Breast epithelium (tissue), 4 donors: ENCODE results near the gene MSX1. TPM values are rescaled to one million over a fixed set of nuclear protein-coding genes. Genes with fewer than 3 reads are reported as not detected.

Experiments
- DNase-seq, 2 donors: peaks; one replicate each; pipeline ENCODE4 v3.0.0-alpha.2; 2019; ENCODE audit warnings: low spot score in 2 of 2
- H3K27ac ChIP-seq, 2 donors: fragments of 200-600 bp; sonication (generic) in 1 of 2; one replicate each; pipeline ENCODE4 v1.5.1; 2016 to 2019; ENCODE audit warnings: mild to moderate bottlenecking in 1 of 2
- H3K27me3 ChIP-seq, 2 donors: fragments of 200-600 bp; sonication (generic) in 1 of 2; one replicate each; pipeline versions ENCODE4 v1.5.1 to v1.6.0; 2017 to 2019; ENCODE audit warnings: control low read depth in 1 of 2, mild to moderate bottlenecking in 1 of 2
- H3K36me3 ChIP-seq: fragments of 200-600 bp; one replicate; pipeline ENCODE4 v1.5.1; 2019
- H3K4me1 ChIP-seq, 2 donors: fragments of 200-600 bp; sonication (generic); one replicate each; pipeline ENCODE4 v1.5.1; 2016 to 2019; ENCODE audit warnings: control low read depth in 1 of 2
- H3K4me3 ChIP-seq, 3 donors: fragments of 200-600 bp; sonication (generic); 1 replicate in 2 of 3; 2 replicates in 1 of 3; pipeline ENCODE4 v1.5.1; 2016 to 2019; ENCODE audit warnings: mild to moderate bottlenecking in 3 of 3, moderate library complexity in 2 of 3
- H3K9me3 ChIP-seq, 2 donors: fragments of 200-600 bp; sonication (generic) in 1 of 2; one replicate each; pipeline ENCODE4 v1.5.1; 2016 to 2019; ENCODE audit warnings: control low read depth in 1 of 2
- POLR2A ChIP-seq: fragments of 450-650 bp; IDR thresholded peaks from one replicate; pipeline ENCODE4 v1.6.1; 2016; ENCODE audit warnings: antibody characterized with exemption, mild to moderate bottlenecking, moderate library complexity
- POLR2AphosphoS5 ChIP-seq, 3 donors: sonication (generic); formaldehyde crosslinking; IDR thresholded peaks; one replicate each; pipeline ENCODE4 v1.6.1; 2017; ENCODE audit warnings: antibody characterized with exemption in 3 of 3
- intact Hi-C: fragments of 100-400 bp; cut with DNase I; formaldehyde crosslinking; loops from one replicate; pipeline ENCODE4 v1.15.1; 2023; ENCODE audit warnings: low total_unique reads
- total RNA-seq, 3 donors: library from RNA; depleted of rRNA; stranded (reverse); fragments of >200 nt; gene quantifications; one replicate each; pipeline ENCODE4 v1.1.0, GENCODE V29; 2016
- TF ChIP-seq, protein P1 (sequence below), 3 donors: fragments of 450-650 bp; IDR thresholded peaks; one replicate each; pipeline ENCODE4 v1.5.1; 2016 to 2017; ENCODE audit warnings: antibody characterized with exemption in 3 of 3, mild to moderate bottlenecking in 3 of 3, moderate library complexity in 3 of 3

MSX1 gene
- total RNA-seq, 3 donors from 2014 or later: 5.4 to 17.9 (median 8.5) TPM

DNA sequence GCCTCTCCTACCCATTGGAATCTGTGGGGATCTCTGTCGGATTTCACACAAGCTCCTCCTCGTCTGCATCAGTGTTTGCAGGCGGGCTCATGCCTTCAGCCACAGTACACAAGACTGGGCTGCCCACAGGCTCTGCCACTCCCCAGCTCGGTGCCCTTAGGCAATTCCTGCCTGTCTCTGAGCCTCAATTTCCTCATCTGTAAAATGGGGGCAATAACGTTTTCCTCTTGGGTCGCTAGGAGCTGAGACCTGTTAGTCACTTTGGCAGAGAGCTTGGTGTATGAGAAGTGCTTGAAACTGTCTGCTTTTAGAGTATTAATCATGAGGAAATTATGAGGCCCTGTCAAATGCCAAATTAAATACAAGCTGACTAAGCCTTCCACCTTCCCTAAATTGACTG lies 27.6 kb upstream of the MSX1 start:
- H3K27me3 ChIP-seq: no peaks in the 10 kb centered on the region
- no peak for DNase-seq
- H3K9me3 ChIP-seq: peaks cover 0 to 4% of the 10 kb centered on the region in 2 donors
- H3K27ac ChIP-seq: no peak overlapping the region
- H3K36me3 ChIP-seq: no peaks in the 10 kb centered on the region
- TF ChIP-seq POLR2A (no peak), POLR2AphosphoS5 (IDR thresholded peaks at IDR 0.05) (no peak)
- TF ChIP-seq, protein P1, sequence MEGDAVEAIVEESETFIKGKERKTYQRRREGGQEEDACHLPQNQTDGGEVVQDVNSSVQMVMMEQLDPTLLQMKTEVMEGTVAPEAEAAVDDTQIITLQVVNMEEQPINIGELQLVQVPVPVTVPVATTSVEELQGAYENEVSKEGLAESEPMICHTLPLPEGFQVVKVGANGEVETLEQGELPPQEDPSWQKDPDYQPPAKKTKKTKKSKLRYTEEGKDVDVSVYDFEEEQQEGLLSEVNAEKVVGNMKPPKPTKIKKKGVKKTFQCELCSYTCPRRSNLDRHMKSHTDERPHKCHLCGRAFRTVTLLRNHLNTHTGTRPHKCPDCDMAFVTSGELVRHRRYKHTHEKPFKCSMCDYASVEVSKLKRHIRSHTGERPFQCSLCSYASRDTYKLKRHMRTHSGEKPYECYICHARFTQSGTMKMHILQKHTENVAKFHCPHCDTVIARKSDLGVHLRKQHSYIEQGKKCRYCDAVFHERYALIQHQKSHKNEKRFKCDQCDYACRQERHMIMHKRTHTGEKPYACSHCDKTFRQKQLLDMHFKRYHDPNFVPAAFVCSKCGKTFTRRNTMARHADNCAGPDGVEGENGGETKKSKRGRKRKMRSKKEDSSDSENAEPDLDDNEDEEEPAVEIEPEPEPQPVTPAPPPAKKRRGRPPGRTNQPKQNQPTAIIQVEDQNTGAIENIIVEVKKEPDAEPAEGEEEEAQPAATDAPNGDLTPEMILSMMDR (IDR thresholded peaks at IDR 0.05): no peak
- no peaks in the 10 kb centered on the region for H3K4me1 ChIP-seq
- H3K4me3 ChIP-seq: no peak overlapping the region
- intact Hi-C loops: no loop called here

DNA sequence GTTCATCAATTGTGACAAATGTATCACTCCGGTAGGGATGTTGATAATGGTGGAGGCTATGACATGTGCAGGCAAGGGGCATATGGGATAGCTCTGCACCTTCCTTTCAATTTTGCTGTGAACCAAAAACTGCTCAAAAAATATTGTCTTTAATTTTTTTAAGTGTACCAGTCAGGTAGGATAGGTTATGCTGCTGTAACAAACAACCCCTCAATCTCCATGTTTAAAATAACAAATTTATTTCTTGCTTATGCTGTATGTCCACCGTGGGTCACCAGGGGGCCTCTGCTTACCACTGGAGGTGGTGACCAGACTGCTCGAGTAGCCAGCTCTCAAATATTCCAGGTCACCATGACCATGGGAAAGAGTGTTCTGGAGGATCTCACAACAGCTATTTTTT lies 23.4 kb upstream of the MSX1 start:
- TF ChIP-seq, protein P1 (IDR thresholded peaks at IDR 0.05): no peak
- TF ChIP-seq POLR2A (no peak), POLR2AphosphoS5 (IDR thresholded peaks at IDR 0.05) (no peak)
- Histone ChIP-seq H3K27me3 (peaks cover 0 to 5% of the 10 kb centered on the region in 2 donors), H3K4me3 (no peak overlapping the region), H3K4me1 (no peaks in the 10 kb centered on the region), H3K27ac (no peak overlapping the region), H3K9me3 (peaks cover 0 to 4% of the 10 kb centered on the region in 2 donors), H3K36me3 (no peaks in the 10 kb centered on the region)
- intact Hi-C loops: no loop called here
- no peak for DNase-seq

DNA sequence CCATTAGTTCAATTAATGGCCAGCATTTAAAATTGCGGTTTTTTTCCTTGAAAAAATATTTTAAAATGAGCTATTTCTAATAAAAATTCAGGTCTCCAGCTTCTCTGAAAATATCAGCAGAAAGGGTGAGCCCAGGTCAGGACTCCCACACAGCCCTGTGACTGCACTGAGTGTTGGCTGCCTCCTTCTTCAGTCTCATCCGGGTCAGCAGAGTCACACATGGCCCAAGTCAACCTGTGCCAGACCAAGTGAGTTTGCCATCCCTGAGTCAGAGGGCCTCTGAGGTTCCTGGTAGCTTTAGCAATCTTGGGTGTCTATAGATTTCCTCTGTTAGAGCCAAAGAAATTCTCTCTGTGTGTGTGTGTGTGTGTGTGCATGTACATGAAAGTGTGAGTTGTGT lies 22.1 kb upstream of the MSX1 start:
- Histone ChIP-seq H3K27me3 (peaks cover 0 to 5% of the 10 kb centered on the region in 2 donors), H3K27ac (no peak overlapping the region), H3K9me3 (peaks cover 0 to 4% of the 10 kb centered on the region in 2 donors), H3K4me1 (no peaks in the 10 kb centered on the region), H3K36me3 (no peaks in the 10 kb centered on the region), H3K4me3 (no peak overlapping the region)
- TF ChIP-seq, protein P1 (IDR thresholded peaks at IDR 0.05): no peak
- DNase-seq: no peak
- intact Hi-C loops: no loop called here

DNA sequence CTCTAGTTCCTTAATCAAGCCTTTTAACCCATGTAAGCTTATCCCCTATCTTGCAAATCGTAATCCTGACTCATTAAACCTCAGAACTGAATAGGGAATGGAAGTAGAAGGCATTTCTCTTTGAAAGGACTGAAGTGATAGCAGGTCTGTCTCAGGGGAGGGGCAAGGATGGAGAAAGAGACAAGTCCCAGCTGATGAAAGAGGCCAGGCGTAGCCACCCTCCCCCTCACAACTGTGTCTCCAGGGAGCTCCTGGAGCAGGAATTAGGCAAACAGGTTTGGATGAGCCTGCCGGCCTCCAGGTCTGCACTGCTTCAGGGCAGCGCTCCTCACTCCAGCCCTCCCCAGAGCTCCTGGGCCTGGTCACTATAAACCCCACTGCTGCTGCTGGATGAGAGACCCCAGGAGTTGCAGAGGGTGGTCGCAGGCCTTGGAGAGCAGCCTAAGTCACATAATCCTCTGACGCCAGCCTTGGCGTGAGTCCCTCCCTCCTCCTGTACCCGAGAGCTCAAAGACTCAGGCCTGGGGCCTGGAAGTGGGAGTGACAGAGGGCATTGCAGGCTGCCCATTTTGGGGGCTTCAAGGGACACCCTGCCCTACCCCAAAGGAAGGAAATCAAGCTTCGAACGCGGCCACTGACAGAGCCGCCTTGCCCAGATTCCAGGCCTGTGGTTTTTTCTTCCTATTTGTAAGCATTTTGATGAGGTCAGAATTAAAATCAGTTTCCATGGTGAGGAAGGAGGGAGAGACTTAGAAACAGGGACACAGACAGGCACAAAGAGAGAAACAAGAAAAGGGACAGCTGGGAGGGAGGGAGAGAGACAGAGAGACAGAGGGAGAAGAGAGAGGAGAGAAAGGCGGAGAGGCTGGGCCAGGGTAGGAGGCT lies 21.2 kb upstream of the MSX1 start:
- H3K36me3 ChIP-seq: no peaks in the 10 kb centered on the region
- no peak overlapping the region for H3K27ac ChIP-seq
- H3K27me3 ChIP-seq: peaks cover 0 to 5% of the 10 kb centered on the region in 2 donors
- no peak overlapping the region for H3K4me3 ChIP-seq
- no peak for TF ChIP-seq POLR2AphosphoS5 (IDR thresholded peaks at IDR 0.05)
- TF ChIP-seq POLR2A: no peak
- TF ChIP-seq, protein P1 (IDR thresholded peaks at IDR 0.05): no peak
- DNase-seq: no peak
- intact Hi-C loops: no loop called here
- no peaks in the 10 kb centered on the region for H3K4me1 ChIP-seq
- peaks cover 0 to 4% of the 10 kb centered on the region in 2 donors for H3K9me3 ChIP-seq
